HepG2 (cell line): ENCODE measurements around the gene C1orf35. TPM values are rescaled to one million over a fixed set of nuclear protein-coding genes. Genes with fewer than 3 reads are reported as not detected.

Experiments used
- ATAC-seq: fragments of 200-7000 bp; cut with Tn5 transposase; 3 replicates; pipeline ENCODE4 v1.9.1; 2020; ENCODE audit warnings: mild to moderate bottlenecking, moderate library complexity
- BruUV-seq: library from RNA; stranded (reverse); fragments of 400-500 nt; replicated peaks from 2 replicates; lab custom pipeline; 2021; lab: Mats Ljungman, UMichigan
- CTCF ChIA-PET: fragments of 300-600 bp; formaldehyde crosslinking; extraction: SDS; loops from one replicate; lab custom pipeline; 2021; ENCODE audit warnings: low total read pairs, inconsistent platforms, low intra/inter-chr PET ratio; lab: Yijun Ruan, JAX
- POLR2A ChIA-PET: fragments of 350-600 bp; sonication (Branson Sonifier 250); formaldehyde crosslinking; loops from one replicate; lab custom pipeline; 2020; ENCODE audit warnings: antibody characterized with exemption, inconsistent platforms; lab: Yijun Ruan, JAX
- DNase-seq: peaks from one replicate; pipeline ENCODE4 v3.0.0-alpha.2; 2015; ENCODE audit warnings: low spot score
- FAIRE-seq: peaks from 3 replicates; lab custom pipeline; 2011; peaks lifted over from hg19 to GRCh38; lab: Jason Lieb, UNC
- H2AFZ ChIP-seq: one replicate; pipeline ENCODE4 v1.6.1; 2011; ENCODE audit warnings: low read length, inconsistent platforms
- H3K27ac ChIP-seq: fragments of 300-600 bp; 3 replicates; pipeline ENCODE4 v1.8.0; 2011; ENCODE audit warnings: mixed run types, mild to moderate bottlenecking, mixed read lengths, low read length, inconsistent platforms; ENCODE audit not compliant: insufficient read depth; ENCODE audit errors: extremely low read length
- H3K27me3 ChIP-seq, 2 experiments: fragments of 200-600 bp in 1 of 2; 2 replicates in 1 of 2; 3 replicates in 1 of 2; pipeline versions ENCODE4 v1.6.0 to v1.8.0; 2011; ENCODE audit warnings: low read length in 2 of 2, mild to moderate bottlenecking in 2 of 2, moderate library complexity in 2 of 2, inconsistent platforms in 1 of 2; ENCODE audit not compliant: insufficient read depth in 2 of 2, control insufficient read depth in 1 of 2
- H3K36me3 ChIP-seq, 2 experiments: fragments of 200-600 bp in 1 of 2; replicated peaks in 1 of 2; 2 replicates in 1 of 2; 3 replicates in 1 of 2; pipeline versions ENCODE4 v1.5.1 to v1.8.0; 2011; ENCODE audit warnings: low read length in 2 of 2, inconsistent platforms in 1 of 2; ENCODE audit not compliant: insufficient read depth in 2 of 2, control insufficient read depth in 1 of 2
- H3K4me1 ChIP-seq: 2 replicates; pipeline ENCODE4 v1.5.1; 2012; ENCODE audit warnings: low read length, inconsistent platforms; ENCODE audit not compliant: insufficient read depth
- H3K4me2 ChIP-seq: 2 replicates; pipeline ENCODE4 v1.6.0; 2011; ENCODE audit warnings: low read depth, low read length, inconsistent platforms
- H3K4me3 ChIP-seq, 3 experiments: fragments of 200-600 bp in 1 of 3; sonication (generic), shearing (Covaris generic) in 1 of 3; replicated peaks in 1 of 3; 2 replicates each; pipeline ENCODE4 v1.5.1; 2011 to 2016; ENCODE audit warnings: low read length in 3 of 3, inconsistent platforms in 2 of 3, low read depth in 2 of 3, mild to moderate bottlenecking in 2 of 3, control low read depth in 1 of 3, mixed read lengths in 1 of 3; ENCODE audit not compliant: insufficient read depth in 1 of 3
- H3K79me2 ChIP-seq: one replicate; pipeline ENCODE4 v1.6.1; 2011; ENCODE audit warnings: low read length, inconsistent platforms; ENCODE audit not compliant: insufficient read depth
- H3K9ac ChIP-seq: 2 replicates; pipeline ENCODE4 v1.6.0; 2011; ENCODE audit warnings: mild to moderate bottlenecking, low read depth, low read length, inconsistent platforms; ENCODE audit not compliant: insufficient read depth
- H3K9me3 ChIP-seq: 2 replicates; pipeline ENCODE4 v1.5.1; 2012; ENCODE audit warnings: mild to moderate bottlenecking, low read length
- H4K20me1 ChIP-seq: 2 replicates; pipeline ENCODE4 v1.6.0; 2011; ENCODE audit warnings: inconsistent platforms, mild to moderate bottlenecking, low read length, moderate library complexity; ENCODE audit not compliant: insufficient read depth
- ARID2 ChIP-seq: sonication (generic); formaldehyde crosslinking; IDR thresholded peaks from 2 replicates; pipeline ENCODE4 v1.8.1; 2022; ENCODE audit warnings: mild to moderate bottlenecking, missing genetic modification reagents, borderline replicate concordance
- ATF7-NPFF ChIP-seq: sonication (generic); formaldehyde crosslinking; IDR thresholded peaks from 2 replicates; pipeline ENCODE4 v1.8.1; 2023; ENCODE audit warnings: mild to moderate bottlenecking, low read depth, missing genetic modification reagents, moderate library complexity
- DDIT3 ChIP-seq: sonication (generic); formaldehyde crosslinking; IDR thresholded peaks from 2 replicates; pipeline ENCODE4 v1.4.0; 2020; ENCODE audit warnings: mild to moderate bottlenecking, missing genetic modification reagents
- EHMT2 ChIP-seq: fragments of 200-600 bp; sonication (generic); IDR thresholded peaks from 2 replicates; pipeline ENCODE4 v1.7.0; 2017; ENCODE audit warnings: antibody characterized with exemption, low read depth, low read length, borderline replicate concordance
- FOSL1 ChIP-seq: sonication (generic); formaldehyde crosslinking; IDR thresholded peaks from 2 replicates; pipeline ENCODE4 v1.9.0; 2021; ENCODE audit warnings: missing genetic modification reagents, borderline replicate concordance
- HNRNPH1 ChIP-seq: fragments of 200-400 bp; formaldehyde crosslinking; optimal IDR thresholded peaks from 2 replicates; pipeline ENCODE3; 2017; ENCODE audit warnings: mild to moderate bottlenecking, low read depth, low read length
- HNRNPL ChIP-seq: fragments of 200-400 bp; formaldehyde crosslinking; IDR thresholded peaks from 2 replicates; pipeline ENCODE4 v1.6.1; 2017; ENCODE audit warnings: mild to moderate bottlenecking, low read depth, low read length
- JDP2 ChIP-seq: sonication (generic); formaldehyde crosslinking; IDR thresholded peaks from 2 replicates; pipeline ENCODE4 v1.8.1; 2022; ENCODE audit warnings: missing genetic modification reagents, borderline replicate concordance
- KLF12 ChIP-seq: sonication (generic); formaldehyde crosslinking; IDR thresholded peaks from 2 replicates; pipeline ENCODE4 v1.4.0; 2020; ENCODE audit warnings: missing genetic modification reagents, borderline replicate concordance
- NFATC3 ChIP-seq: sonication (generic); formaldehyde crosslinking; IDR thresholded peaks from 2 replicates; pipeline ENCODE4 v1.5.1; 2020; ENCODE audit warnings: mild to moderate bottlenecking, missing genetic modification reagents
- RAD51 ChIP-seq: fragments of 450-650 bp; IDR thresholded peaks from 2 replicates; pipeline ENCODE4 v1.6.1; 2016; ENCODE audit warnings: borderline replicate concordance
- SETDB1 ChIP-seq: sonication (generic); formaldehyde crosslinking; IDR thresholded peaks from 2 replicates; pipeline ENCODE4 v1.5.1; 2020; ENCODE audit warnings: missing genetic modification reagents, mild to moderate bottlenecking, borderline replicate concordance
- SKI ChIP-seq: fragments of 450-650 bp; IDR thresholded peaks from one replicate; pipeline ENCODE4 v1.6.1; 2018; ENCODE audit warnings: mild to moderate bottlenecking; ENCODE audit not compliant: partially characterized antibody
- SNAPC5 ChIP-seq: sonication (generic); formaldehyde crosslinking; IDR thresholded peaks from 2 replicates; pipeline ENCODE4 v1.8.1; 2023; ENCODE audit warnings: mild to moderate bottlenecking, missing genetic modification reagents, borderline replicate concordance
- SOX5 ChIP-seq: IDR thresholded peaks from 2 replicates; pipeline ENCODE4 v1.6.1; 2016; ENCODE audit warnings: borderline replicate concordance
- SOX6 ChIP-seq, 2 experiments: fragments of 450-650 bp in 1 of 2; sonication (generic) in 1 of 2; formaldehyde crosslinking in 1 of 2; IDR thresholded peaks; 2 replicates each; pipeline versions ENCODE4 v1.4.0 to v1.6.1; 2017 to 2020; ENCODE audit warnings: antibody characterized with exemption in 1 of 2, mild to moderate bottlenecking in 1 of 2, missing genetic modification reagents in 1 of 2
- SRSF1 ChIP-seq: fragments of 200-400 bp; formaldehyde crosslinking; optimal IDR thresholded peaks from 2 replicates; pipeline ENCODE3; 2017; ENCODE audit warnings: mild to moderate bottlenecking, low read depth, low read length, moderate library complexity
- TARDBP ChIP-seq: sonication (generic); formaldehyde crosslinking; IDR thresholded peaks from 2 replicates; pipeline ENCODE4 v1.8.0; 2022; ENCODE audit warnings: mild to moderate bottlenecking, missing genetic modification reagents
- TCF12 ChIP-seq, 2 experiments: fragments of 450-650 bp in 1 of 2; sonication (generic) in 1 of 2; formaldehyde crosslinking in 1 of 2; IDR thresholded peaks; 2 replicates each; pipeline versions ENCODE4 v1.6.1 to v1.8.0; 2017 to 2022; ENCODE audit warnings: antibody characterized with exemption in 1 of 2, mild to moderate bottlenecking in 1 of 2, missing genetic modification reagents in 1 of 2, moderate library complexity in 1 of 2
- XRCC5 ChIP-seq: fragments of 200-400 bp; formaldehyde crosslinking; optimal IDR thresholded peaks from 2 replicates; pipeline ENCODE3; 2017; ENCODE audit warnings: mild to moderate bottlenecking, low read length
- ZBTB20 ChIP-seq: sonication (generic); formaldehyde crosslinking; IDR thresholded peaks from 2 replicates; pipeline ENCODE4 v1.8.1; 2023; ENCODE audit warnings: missing genetic modification reagents, low read depth, mild to moderate bottlenecking, borderline replicate concordance
- ZNF335 ChIP-seq: sonication (generic); formaldehyde crosslinking; IDR thresholded peaks from 2 replicates; pipeline ENCODE4 v1.4.0; 2020; ENCODE audit warnings: missing genetic modification reagents
- ZNF75D ChIP-seq: sonication (generic); formaldehyde crosslinking; IDR thresholded peaks from 2 replicates; pipeline ENCODE4 v1.8.1; 2023; ENCODE audit warnings: missing genetic modification reagents, mild to moderate bottlenecking, borderline replicate concordance
- ZNF777 ChIP-seq: sonication (generic); formaldehyde crosslinking; IDR thresholded peaks from 2 replicates; pipeline ENCODE4 v1.4.0; 2020; ENCODE audit warnings: missing genetic modification reagents
- ZNF850 ChIP-seq: sonication (generic); formaldehyde crosslinking; conservative IDR thresholded peaks from 2 replicates; pipeline ENCODE4 v1.9.0; 2021; ENCODE audit warnings: mild to moderate bottlenecking, missing genetic modification reagents
- WGBS: methylation state at CpG from one replicate; pipeline ENCODE4 v1.1.6; 2017; ENCODE audit warnings: low lambda C conversion rate; 5-methylcytosine and 5-hydroxymethylcytosine counted together
- in situ Hi-C: cut with HindIII; loops from 2 replicates; pipeline ENCODE4 v1.10.0; 2017; ENCODE audit warnings: low pct_unique_long_range_greater_than_20kb; ENCODE audit not compliant: extremely low pct_ligation_motif_present
- intact Hi-C: fragments of 100-400 bp; cut with micrococcal nuclease; formaldehyde crosslinking; loops from one replicate; pipeline ENCODE4 v1.10.0; 2022; ENCODE audit not compliant: unreplicated experiment
- polyA plus RNA-seq, 8 experiments: library from polyadenylated mRNA; depleted of rRNA in 3 of 8; stranded (reverse) in 7 of 8; unstranded in 1 of 8; fragments of >200 nt; fragmentation: Illumina TruSeq in 4 of 8; extraction: Trizol in 4 of 8; gene quantifications; 2 replicates each; pipeline versions ENCODE4 v1.2.1 to v1.2.3, GENCODE V29; 2011 to 2016; ENCODE audit warnings: low read depth in 4 of 8, missing spikeins in 1 of 8, mixed read lengths in 1 of 8; ENCODE audit not compliant: insufficient read depth in 1 of 8
- total RNA-seq, 5 experiments: library from RNA; depleted of rRNA; stranded (reverse); fragments of >200 nt; fragmentation: Illumina TruSeq; extraction: Trizol; gene quantifications; 2 replicates each; pipeline ENCODE4 v1.2.3, GENCODE V29; 2016; ENCODE audit warnings: low read depth in 1 of 5

The C1orf35 gene
- total and polyA plus RNA-seq, 2 of the 13 experiments (the other 11 are each of a cell fraction or from before 2014, with no cell fraction given) = 8.1 to 19.3 TPM

GRCh38 chr1:228148935-228149405 lies 45.8 kb upstream of the C1orf35 start (continued):
- TF ChIP-seq XRCC5 (no peak), KLF12 (CRISPR knock-in tag) (no peak), NFATC3 (CRISPR knock-in tag) (no peak), RAD51 (no peak), SNAPC5 (CRISPR knock-in tag) (no peak), TARDBP (CRISPR knock-in tag) (no peak), JDP2 (CRISPR knock-in tag) (no peak), HNRNPL (0 out of 2 replicates have a peak, but pooled peaks have one; percentile 36)

GRCh38 chr1:228148196-228148861 lies 45.2 kb upstream of the C1orf35 start:
- no peak for DNase-seq
- no peak for TF ChIP-seq ZBTB20 (CRISPR knock-in tag)
- no peak for TF ChIP-seq TCF12 (IDR thresholded peaks at IDR 0.05)
- no peak for TF ChIP-seq TCF12 (CRISPR knock-in tag; IDR thresholded peaks at IDR 0.05)
- TF ChIP-seq ZNF335 (CRISPR knock-in tag) = no peak
- TF ChIP-seq SOX5 (CRISPR knock-in tag) = no peak
- TF ChIP-seq FOSL1 (CRISPR knock-in tag) = no peak
- no peak for TF ChIP-seq ARID2 (CRISPR knock-in tag)
- no peak for TF ChIP-seq ZNF850 (CRISPR knock-in tag)
- no peak for TF ChIP-seq DDIT3
- TF ChIP-seq ZNF777 (CRISPR knock-in tag) = no peak
- no peak for TF ChIP-seq HNRNPH1
- no peak for TF ChIP-seq ZNF75D (CRISPR knock-in tag)
- no peak for TF ChIP-seq SKI
- TF ChIP-seq ATF7-NPFF (CRISPR knock-in tag) = no peak
- TF ChIP-seq SRSF1 = no peak
- TF ChIP-seq SOX6 (IDR thresholded peaks at IDR 0.05) = no peak
- no peak for TF ChIP-seq SOX6 (CRISPR knock-in tag; IDR thresholded peaks at IDR 0.05)
- no peak for TF ChIP-seq EHMT2
- no peak for TF ChIP-seq SETDB1 (CRISPR knock-in tag)

More at GRCh38 chr1:228148196-228148861, 45.2 kb upstream of the C1orf35 start:
- 72% methylated on average over 3 of the region's 18 CpGs for WGBS
- H3K4me2 ChIP-seq = no peak overlapping the region
- FAIRE-seq = no peak
- H3K4me3 ChIP-seq = no peak overlapping the region
- intact Hi-C loops = no loop called here
- H2AFZ ChIP-seq = no peak overlapping the region
- H3K36me3 ChIP-seq = peaks cover 2 to 17% of the 10 kb centered on the region in 2 experiments; a peak in 4 of 5 replicates
- peaks cover 49% of the 10 kb centered on the region for H3K4me1 ChIP-seq
- ChIA-PET CTCF (no interaction called here), POLR2A (interaction anchor here (0.6 to 7.9 kb wide), 3 partner anchors 10 to 17 kb away, joined by 4 to 72 read pairs (median 5); partner anchors contain the start of gene IBA57)
- peaks cover 34% of the 10 kb centered on the region for H3K79me2 ChIP-seq
- no peaks in the 10 kb centered on the region for H3K27me3 ChIP-seq
- no peak overlapping the region for H3K9ac ChIP-seq
- in situ Hi-C loops = no loop called here
- ATAC-seq = no peak
- H4K20me1 ChIP-seq = peaks cover 20% of the 10 kb centered on the region; the same call in 1 of the 2 replicates
- H3K9me3 ChIP-seq = no peaks in the 10 kb centered on the region
- H3K27ac ChIP-seq = no peak overlapping the region
- BruUV-seq = no TSS peak
